Aorta (tissue), 5 donors: ENCODE measurements around the gene RHEB. TPM values are rescaled to one million over a fixed set of nuclear protein-coding genes. Genes with fewer than 3 reads are reported as not detected.

Experiments
- ATAC-seq: fragments of 200-7000 bp; cut with Tn5 transposase; one replicate; pipeline ENCODE4 v1.9.1; 2022; ENCODE audit warnings: moderate library complexity; ENCODE audit not compliant: low FRiP score
- DNase-seq, 2 donors: peaks; one replicate each; pipeline ENCODE4 v3.0.0-alpha.2; 2020
- H3K27ac ChIP-seq, 2 donors: one replicate each; pipeline ENCODE4 v1.5.1; 2013; ENCODE audit warnings: low read length in 2 of 2, mild to moderate bottlenecking in 2 of 2, moderate library complexity in 2 of 2, control low read depth in 1 of 2, inconsistent platforms in 1 of 2, low read depth in 1 of 2
- H3K27me3 ChIP-seq, 2 donors: one replicate each; pipeline ENCODE4 v1.6.1; 2013; ENCODE audit warnings: control low read depth in 1 of 2, low read length in 1 of 2, mild to moderate bottlenecking in 1 of 2, moderate library complexity in 1 of 2; ENCODE audit not compliant: insufficient read depth in 2 of 2, control insufficient read depth in 1 of 2
- H3K36me3 ChIP-seq, 2 donors: one replicate each; pipeline ENCODE4 v1.6.1; 2013; ENCODE audit warnings: control low read depth in 1 of 2, low read length in 1 of 2, mild to moderate bottlenecking in 1 of 2; ENCODE audit not compliant: insufficient read depth in 2 of 2, control insufficient read depth in 1 of 2
- H3K4me1 ChIP-seq, 2 donors: one replicate each; pipeline ENCODE4 v1.6.1; 2013; ENCODE audit warnings: low read length in 2 of 2, control low read depth in 1 of 2, mild to moderate bottlenecking in 1 of 2, moderate library complexity in 1 of 2; ENCODE audit not compliant: insufficient read depth in 2 of 2, control insufficient read depth in 1 of 2
- H3K4me3 ChIP-seq, 2 donors: one replicate each; pipeline ENCODE4 v1.5.1; 2013; ENCODE audit warnings: low read length in 2 of 2, control low read depth in 1 of 2, mild to moderate bottlenecking in 1 of 2
- H3K9me3 ChIP-seq: one replicate; pipeline ENCODE4 v1.6.1; 2013; ENCODE audit warnings: mild to moderate bottlenecking, low read length; ENCODE audit not compliant: control insufficient read depth
- WGBS, 2 donors: extraction: QIAGEN DNeasy Blood & Tissue Kit; methylation state at CpG; one replicate each; pipeline ENCODE4 v1.1.7; 2013; 5-methylcytosine and 5-hydroxymethylcytosine counted together
- intact Hi-C, 2 donors: fragments of 100-400 bp; cut with DNase I; formaldehyde crosslinking; loops; one replicate each; pipeline versions ENCODE4 v1.14.2 to v1.15.0; 2022
- polyA plus RNA-seq, 2 donors: library from polyadenylated mRNA; stranded (reverse); fragments of 200-250 nt; gene quantifications; one replicate each; pipeline ENCODE4 v1.2.3, GENCODE V29; 2013
- total RNA-seq, 2 donors: library from RNA; stranded (reverse); fragmentation: NEBNext Ultra II Directional; extraction: Animal tissue kit (Norgen Biotek cat#: 25700); gene quantifications; one replicate each; pipeline ENCODE4 v1.2.1, GENCODE V29; 2021
- donor health status: healthy with polysubstance abuse.
- donor health status: Bipolar disorder and iron deficiency.
- donor health status: DM: no; HTN: no; CAD: no.
- donor health status: DM: no; HTN: no; CAD: no.
- donor health status: DM: yes; HTN: yes; CAD: no.

Gene RHEB
- total and polyA plus RNA-seq, 4 donors: 78.8 to 122 (median 107) TPM

DNA sequence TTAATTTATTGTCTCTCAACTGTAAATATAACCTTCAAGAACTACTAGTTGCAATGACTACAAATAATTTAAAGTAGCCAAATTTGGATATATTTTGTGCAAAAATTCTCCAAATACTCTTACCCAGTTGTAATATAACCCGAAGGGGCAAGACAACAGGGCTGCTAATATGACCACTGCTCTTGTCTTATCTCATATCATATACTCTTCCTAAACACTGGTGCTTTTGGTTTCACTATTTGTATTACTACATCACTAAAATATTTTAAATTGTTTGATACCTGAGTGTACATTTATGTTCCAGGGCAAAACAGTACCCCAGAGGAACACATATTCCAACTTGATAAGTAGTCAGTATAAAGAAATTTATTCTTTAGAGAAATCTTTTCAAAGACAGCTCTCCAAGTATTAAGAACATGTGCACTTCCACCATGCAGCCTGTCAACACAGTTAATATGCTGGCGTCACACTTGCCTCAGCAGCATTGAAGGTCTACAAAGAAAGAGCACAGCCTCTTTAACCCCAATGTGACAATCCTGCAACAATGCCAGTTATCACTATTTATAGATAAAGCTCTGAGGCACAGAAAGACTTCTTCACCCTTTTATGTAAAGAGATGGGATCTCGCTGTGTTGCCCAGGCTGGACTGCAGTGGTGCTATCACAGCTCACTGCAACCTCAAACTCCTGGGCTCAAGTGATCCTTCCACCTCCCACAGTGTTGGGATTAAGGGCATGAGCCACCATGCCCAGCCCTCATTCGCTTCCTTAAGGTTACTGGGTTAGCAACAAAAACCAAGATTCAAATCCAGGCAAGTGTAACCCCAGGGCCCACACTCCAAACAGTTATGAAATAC lies 37.8 kb downstream of the RHEB start:
- intact Hi-C loops: no loop called here
- 82 to 88% methylated on average over 4 of the region's 4 CpGs for WGBS, 2 donors
- DNase-seq (no peak), ATAC-seq (no peak)
- Histone ChIP-seq H3K4me3 (no peak overlapping the region), H3K9me3 (no peaks in the 10 kb centered on the region), H3K36me3 (no peaks in the 10 kb centered on the region), H3K4me1 (peaks cover 2 to 10% of the 10 kb centered on the region in 2 donors), H3K27me3 (no peaks in the 10 kb centered on the region), H3K27ac (no peak overlapping the region)

DNA sequence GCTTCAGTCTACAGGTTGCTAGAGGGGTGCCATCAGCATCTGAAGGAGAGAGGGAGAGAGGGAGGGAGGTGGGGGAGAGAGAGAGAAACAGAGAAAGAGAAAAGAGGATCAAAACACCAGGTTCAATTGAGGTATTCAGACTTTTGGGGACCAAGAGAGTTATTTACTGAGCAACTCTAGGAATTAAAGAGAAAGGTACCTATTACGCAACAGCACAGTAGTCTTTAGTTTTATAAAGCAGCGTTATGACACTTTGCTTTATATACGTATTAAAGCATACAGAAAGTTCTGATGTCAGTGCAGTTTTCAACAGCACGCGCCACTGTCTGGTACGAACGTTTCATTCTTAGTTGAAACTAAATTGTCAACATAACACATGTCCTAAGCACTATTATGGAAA lies 41.8 kb downstream of the RHEB start:
- H3K27ac ChIP-seq: no peak overlapping the region
- H3K4me3 ChIP-seq: no peak overlapping the region
- H3K9me3 ChIP-seq: no peaks in the 10 kb centered on the region
- H3K4me1 ChIP-seq: no peaks in the 10 kb centered on the region
- no peak for DNase-seq
- peaks cover 0 to 6% of the 10 kb centered on the region in 2 donors for H3K36me3 ChIP-seq
- no peaks in the 10 kb centered on the region for H3K27me3 ChIP-seq
- ATAC-seq: no peak
- WGBS, 2 donors: 83 to 87% methylated on average over 7 of the region's 7 CpGs
- intact Hi-C loops: no loop called here

DNA sequence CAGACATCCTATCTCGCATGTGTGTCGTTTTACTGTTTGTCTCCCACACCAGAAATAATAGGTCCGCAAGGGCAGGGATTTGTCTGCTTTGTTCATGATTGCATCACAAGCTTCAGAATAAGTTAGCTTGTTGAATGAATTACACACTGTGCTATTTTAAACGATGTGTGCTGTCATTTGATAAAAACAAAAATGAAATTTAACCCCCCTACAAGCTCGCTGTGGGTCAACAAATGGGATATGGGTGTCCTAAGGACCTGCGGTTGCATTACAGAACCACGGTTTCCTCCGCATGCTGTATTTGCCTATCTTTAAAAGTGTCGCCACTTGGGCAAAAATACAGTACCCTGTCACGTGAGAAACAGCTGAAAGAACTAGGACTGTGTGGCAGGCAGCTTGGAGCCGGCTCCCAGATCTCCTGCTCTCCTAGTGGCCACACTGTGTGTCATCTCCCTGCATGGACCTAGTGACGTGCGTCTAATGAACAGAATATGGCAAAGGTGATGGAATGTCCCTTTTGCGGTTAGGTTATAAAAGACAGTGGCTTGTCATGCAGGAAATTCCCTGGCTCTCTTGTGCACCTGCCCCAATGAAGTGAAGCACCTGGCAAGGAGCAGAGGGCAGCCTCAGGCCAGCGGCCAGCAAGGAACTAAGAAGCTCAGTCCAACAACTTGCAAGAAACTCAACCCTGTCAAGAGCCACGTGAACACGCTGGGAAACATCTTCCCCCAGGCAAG lies 46.9 kb downstream of the RHEB start:
- Histone ChIP-seq H3K4me1 (no peaks in the 10 kb centered on the region), H3K36me3 (peaks cover 3 to 10% of the 10 kb centered on the region in 2 donors), H3K4me3 (no peak overlapping the region), H3K27ac (no peak overlapping the region), H3K27me3 (no peaks in the 10 kb centered on the region), H3K9me3 (no peaks in the 10 kb centered on the region)
- 73 to 78% methylated on average over 17 of the region's 17 CpGs for WGBS, 2 donors
- ATAC-seq (no peak), DNase-seq (no peak)
- intact Hi-C loops: no loop called here

DNA sequence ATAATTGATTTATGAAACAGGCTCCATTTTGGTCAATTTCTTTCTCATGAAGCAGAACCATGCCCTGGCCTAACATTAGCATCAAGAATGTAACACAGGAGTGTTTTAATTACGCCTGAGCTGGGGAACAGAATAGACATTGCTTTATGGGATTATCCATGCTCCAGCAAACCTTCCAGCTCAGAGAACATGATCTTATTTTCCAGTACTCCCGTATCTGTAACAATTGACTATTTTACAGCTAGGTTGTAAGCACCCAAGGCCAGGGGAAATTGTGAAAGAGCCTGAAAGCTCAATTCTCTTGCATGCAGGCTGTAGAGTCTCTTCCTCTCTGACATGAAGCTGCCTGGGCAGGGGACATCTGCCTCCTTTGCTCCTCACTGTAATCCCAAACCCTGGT lies 49.0 kb downstream of the RHEB start:
- intact Hi-C loops: no loop called here
- WGBS, 2 donors: 79 to 88% methylated on average over 2 of the region's 2 CpGs
- ATAC-seq (no peak), DNase-seq (no peak)
- Histone ChIP-seq H3K4me3 (no peak overlapping the region), H3K27ac (no peak overlapping the region), H3K27me3 (no peaks in the 10 kb centered on the region), H3K9me3 (no peaks in the 10 kb centered on the region), H3K36me3 (peaks cover 3 to 8% of the 10 kb centered on the region in 2 donors), H3K4me1 (no peaks in the 10 kb centered on the region)

DNA sequence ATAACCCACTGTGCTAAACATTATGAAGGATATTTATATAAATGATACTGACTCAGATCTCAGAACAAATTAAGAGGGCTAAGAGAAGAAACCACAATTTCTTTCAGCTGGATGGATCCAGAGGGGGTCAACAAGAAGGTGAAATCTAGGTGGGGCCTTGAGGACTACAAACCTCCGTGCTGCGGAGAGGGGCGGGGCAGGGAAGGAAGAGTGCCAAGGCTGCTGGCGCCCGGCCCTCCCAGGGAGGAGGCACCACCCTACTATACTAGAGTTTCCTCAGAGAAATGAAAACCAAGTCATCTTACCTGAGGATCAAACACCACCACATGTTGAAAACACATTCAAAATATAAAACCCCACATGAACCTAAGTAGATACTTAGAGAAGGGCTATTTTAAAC lies 50.4 kb downstream of the RHEB start:
- Histone ChIP-seq H3K9me3 (no peaks in the 10 kb centered on the region), H3K4me3 (no peak overlapping the region), H3K27me3 (no peaks in the 10 kb centered on the region), H3K4me1 (no peaks in the 10 kb centered on the region), H3K27ac (no peak overlapping the region), H3K36me3 (peaks cover 3 to 12% of the 10 kb centered on the region in 2 donors)
- intact Hi-C loops: loop anchor here (10.0 kb wide), 2 partner anchors 46 to 156 kb away; partner anchors contain the start of gene RHEB (in 1 of the 2)
- DNase-seq (no peak), ATAC-seq (no peak)
- WGBS, 2 donors: 64 to 65% methylated on average over 5 of the region's 5 CpGs

DNA sequence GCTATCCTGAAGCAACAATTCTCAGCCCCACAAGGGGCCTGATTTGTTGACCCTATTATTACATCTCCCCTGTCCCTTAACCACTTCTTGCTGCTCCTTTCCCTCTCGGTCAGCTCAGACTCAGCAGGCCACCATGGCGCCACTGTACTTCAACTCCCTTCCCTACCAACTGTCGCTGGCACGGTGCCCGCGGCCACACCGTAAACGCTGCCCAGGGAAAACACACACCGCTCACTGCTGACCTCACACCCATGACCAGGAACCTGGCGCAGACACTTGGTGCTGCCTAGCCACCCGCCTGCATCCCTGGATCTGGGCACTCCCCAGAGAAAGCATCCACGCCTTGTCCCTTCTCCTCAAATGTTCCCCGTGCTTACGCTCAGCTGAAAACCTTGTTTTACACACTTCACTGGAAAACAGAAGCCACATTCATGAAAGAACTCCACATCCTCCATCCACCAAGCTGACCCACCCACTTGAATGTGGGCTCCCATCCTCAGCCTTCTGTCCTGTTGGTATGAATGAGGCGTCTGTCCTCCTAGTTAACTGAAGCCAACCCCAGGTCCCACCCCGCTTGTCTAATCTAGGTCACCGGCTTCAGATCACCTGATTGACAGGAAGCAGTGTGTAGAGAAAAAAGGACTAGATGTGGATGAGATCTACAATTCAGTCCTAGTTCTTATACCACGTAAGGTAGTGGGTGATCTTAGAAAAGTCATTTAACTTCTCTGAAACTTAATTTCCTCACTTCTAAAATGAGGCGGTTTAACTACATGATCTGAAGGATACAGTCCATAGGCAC lies 51.3 kb downstream of the RHEB start:
- H3K27ac ChIP-seq: no peak overlapping the region
- no peak overlapping the region for H3K4me3 ChIP-seq
- WGBS, 2 donors: 88 to 91% methylated on average over 19 of the region's 19 CpGs
- DNase-seq: no peak
- H3K9me3 ChIP-seq: no peaks in the 10 kb centered on the region
- ATAC-seq: no peak
- no peaks in the 10 kb centered on the region for H3K4me1 ChIP-seq
- intact Hi-C loops: loop anchor here (10.0 kb wide), 2 partner anchors 46 to 156 kb away; partner anchors contain the start of gene RHEB (in 1 of the 2)
- peaks cover 3 to 12% of the 10 kb centered on the region in 2 donors for H3K36me3 ChIP-seq
- no peaks in the 10 kb centered on the region for H3K27me3 ChIP-seq

DNA sequence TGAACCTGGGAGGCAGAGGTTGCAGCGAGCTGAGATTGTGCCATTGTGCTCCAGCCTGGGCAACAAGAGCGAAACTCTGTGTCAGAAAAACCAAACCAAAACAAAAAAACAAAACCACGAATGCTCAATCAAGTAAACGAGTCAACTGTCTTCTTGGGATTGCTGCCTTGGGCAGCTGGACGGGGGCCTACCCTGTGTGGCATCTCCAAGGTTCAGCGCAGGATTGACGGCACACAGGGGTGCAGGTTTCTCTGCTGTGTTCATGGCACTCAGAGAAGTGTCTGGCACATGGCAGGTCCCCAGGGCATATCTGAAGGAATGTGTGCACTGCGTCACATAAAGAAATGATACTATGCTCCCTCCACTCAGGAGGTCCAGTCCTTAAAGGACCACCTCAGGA lies 54.5 kb downstream of the RHEB start:
- no peak for ATAC-seq
- intact Hi-C loops: loop anchor here (10.0 kb wide), 2 partner anchors 50 to 160 kb away; partner anchors contain the start of gene RHEB (in 1 of the 2)
- Histone ChIP-seq H3K27ac (no peak overlapping the region), H3K27me3 (no peaks in the 10 kb centered on the region), H3K36me3 (peaks cover 3 to 9% of the 10 kb centered on the region in 2 donors), H3K4me3 (no peak overlapping the region), H3K9me3 (no peaks in the 10 kb centered on the region), H3K4me1 (no peaks in the 10 kb centered on the region)
- 87 to 95% methylated on average over 8 of the region's 8 CpGs for WGBS, 2 donors
- no peak for DNase-seq

DNA sequence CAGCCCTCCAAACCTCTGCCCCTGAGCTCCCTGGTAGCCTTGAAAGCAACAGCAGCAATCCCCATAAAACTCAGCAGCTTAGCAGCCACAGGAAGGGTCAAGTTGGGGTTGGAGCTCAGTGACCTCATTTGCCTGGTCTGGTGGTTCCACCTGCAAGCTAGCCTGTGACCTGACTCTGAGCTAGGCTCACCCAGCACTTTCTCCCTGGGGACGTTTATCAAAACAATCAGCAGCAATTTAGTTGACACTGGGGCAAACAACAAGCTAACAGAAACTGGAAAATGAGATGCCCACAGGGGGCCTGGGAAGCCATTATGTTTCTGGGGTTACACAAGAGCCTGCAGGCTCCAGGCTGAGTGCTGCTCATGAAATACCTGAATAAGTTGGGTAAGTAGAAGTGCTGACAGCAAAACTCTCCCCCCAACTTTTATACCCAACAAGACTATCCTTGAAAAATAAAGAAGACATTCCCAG lies 57.4 kb downstream of the RHEB start:
- no peak overlapping the region for H3K27ac ChIP-seq

More for the DNA sequence above, 57.4 kb downstream of the RHEB start:
- 79 to 84% methylated on average over 1 of the region's 1 CpG for WGBS, 2 donors
- DNase-seq (no peak), ATAC-seq (no peak)
- Histone ChIP-seq H3K4me1 (no peaks in the 10 kb centered on the region), H3K4me3 (no peak overlapping the region), H3K36me3 (peaks cover 0 to 8% of the 10 kb centered on the region in 2 donors), H3K27me3 (no peaks in the 10 kb centered on the region), H3K9me3 (no peaks in the 10 kb centered on the region)
- intact Hi-C loops: loop anchor here (5.0 to 10.0 kb wide), 3 partner anchors 52 to 162 kb away; partner anchors contain the start of gene RHEB (in 2 of the 2)
